Neutrophil (primary cell): ENCODE data around the gene SEC14L1.

Source experiments
- H3K27ac ChIP-seq: fragments of 200-600 bp; sonication (generic); 2 replicates; pipeline ENCODE4 v1.5.1; 2016; ENCODE audit warnings: mild to moderate bottlenecking, moderate library complexity
- H3K27me3 ChIP-seq: fragments of 200-600 bp; sonication (generic); 2 replicates; pipeline ENCODE4 v1.6.0; 2016; ENCODE audit warnings: mild to moderate bottlenecking
- H3K36me3 ChIP-seq: fragments of 200-600 bp; sonication (generic); 2 replicates; pipeline ENCODE4 v1.5.1; 2017
- H3K4me1 ChIP-seq, 2 experiments: fragments of 200-600 bp in 1 of 2; sonication (generic) in 1 of 2; 1 replicate in 1 of 2; 2 replicates in 1 of 2; pipeline versions ENCODE4 v1.5.1 to v1.6.1; 2013 to 2016; ENCODE audit warnings: low read depth in 1 of 2, low read length in 1 of 2, mild to moderate bottlenecking in 1 of 2, moderate library complexity in 1 of 2; ENCODE audit not compliant: control insufficient read depth in 1 of 2, insufficient read depth in 1 of 2
- H3K4me3 ChIP-seq, 2 experiments: fragments of 200-600 bp in 1 of 2; sonication (generic) in 1 of 2; 1 replicate in 1 of 2; 2 replicates in 1 of 2; pipeline ENCODE4 v1.5.1; 2013 to 2016; ENCODE audit warnings: low read depth in 1 of 2, low read length in 1 of 2, mild to moderate bottlenecking in 1 of 2, moderate library complexity in 1 of 2
- H3K9me3 ChIP-seq: fragments of 200-600 bp; sonication (generic); 2 replicates; pipeline ENCODE4 v1.5.1; 2016
- CTCF ChIP-seq: fragments of 200-600 bp; sonication (generic); IDR thresholded peaks from 2 replicates; pipeline ENCODE4 v1.5.1; 2016; ENCODE audit warnings: antibody characterized with exemption

SEC14L1 gene

GRCh38 chr17:77203846-77204245 is 63.1 kb downstream of the SEC14L1 start:
- H3K9me3 ChIP-seq, result peaks cover 4% of the 10 kb centered on the region
- H3K27me3 ChIP-seq, result no peaks in the 10 kb centered on the region
- H3K4me3 ChIP-seq, result no peak overlapping the region
- no peak for TF ChIP-seq CTCF
- H3K27ac ChIP-seq, result no peak overlapping the region
- H3K36me3 ChIP-seq, result peaks cover 100% of the 10 kb centered on the region
- peaks cover 8 to 9% of the 10 kb centered on the region in 2 experiments for H3K4me1 ChIP-seq

- Histone ChIP-seq H3K9me3 (peaks cover 7% of the 10 kb centered on the region), H3K36me3 (peaks cover 100% of the 10 kb centered on the region), H3K4me1 (peaks cover 8 to 9% of the 10 kb centered on the region in 2 experiments), H3K27me3 (no peaks in the 10 kb centered on the region), H3K4me3 (no peak overlapping the region), H3K27ac (no peak overlapping the region)
- TF ChIP-seq CTCF, result no peak
Observed at GRCh38 chr17:77204536-77204935, 63.8 kb downstream of the SEC14L1 start.

DNA sequence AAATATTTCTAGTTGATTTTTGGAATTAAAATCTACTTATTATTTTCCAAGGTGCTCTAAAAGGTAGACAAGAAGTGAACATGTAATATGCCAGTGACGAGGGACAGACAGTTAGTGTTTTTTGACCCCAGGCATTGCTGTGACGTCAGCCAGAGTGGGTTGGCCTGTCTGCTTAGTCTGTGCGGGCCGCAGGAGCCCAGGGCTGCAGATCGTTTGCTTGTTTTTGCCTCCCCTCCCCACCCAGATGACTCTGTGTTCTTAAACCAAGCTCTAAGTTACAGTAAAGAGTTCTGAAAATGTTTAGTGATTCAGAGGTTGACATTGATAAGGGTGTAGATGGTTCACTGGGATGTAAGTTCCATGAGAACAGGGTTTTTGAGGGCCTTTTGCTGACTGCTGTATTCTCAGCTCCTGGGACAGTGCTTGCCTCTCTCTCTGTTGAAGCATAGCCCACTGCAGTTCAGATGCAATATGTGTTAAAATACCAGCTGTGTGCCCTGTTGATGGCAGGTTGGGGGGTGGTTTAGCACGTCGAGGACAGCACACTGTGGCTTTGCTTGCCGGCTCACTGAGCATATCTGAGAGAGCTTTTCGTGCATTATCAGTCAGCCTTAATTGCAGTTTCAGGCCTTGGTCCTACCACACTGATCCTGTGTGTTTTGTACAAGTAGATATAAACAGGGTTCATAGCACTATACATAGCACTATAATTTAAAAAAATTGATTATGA is 64.8 kb downstream of the SEC14L1 start:
- Histone ChIP-seq H3K4me1 (peaks cover 8 to 9% of the 10 kb centered on the region in 2 experiments), H3K9me3 (peaks cover 11% of the 10 kb centered on the region), H3K4me3 (no peak overlapping the region), H3K36me3 (peaks cover 100% of the 10 kb centered on the region), H3K27me3 (no peaks in the 10 kb centered on the region), H3K27ac (peak overlapping the region; percentile 37)
- no peak for TF ChIP-seq CTCF

DNA sequence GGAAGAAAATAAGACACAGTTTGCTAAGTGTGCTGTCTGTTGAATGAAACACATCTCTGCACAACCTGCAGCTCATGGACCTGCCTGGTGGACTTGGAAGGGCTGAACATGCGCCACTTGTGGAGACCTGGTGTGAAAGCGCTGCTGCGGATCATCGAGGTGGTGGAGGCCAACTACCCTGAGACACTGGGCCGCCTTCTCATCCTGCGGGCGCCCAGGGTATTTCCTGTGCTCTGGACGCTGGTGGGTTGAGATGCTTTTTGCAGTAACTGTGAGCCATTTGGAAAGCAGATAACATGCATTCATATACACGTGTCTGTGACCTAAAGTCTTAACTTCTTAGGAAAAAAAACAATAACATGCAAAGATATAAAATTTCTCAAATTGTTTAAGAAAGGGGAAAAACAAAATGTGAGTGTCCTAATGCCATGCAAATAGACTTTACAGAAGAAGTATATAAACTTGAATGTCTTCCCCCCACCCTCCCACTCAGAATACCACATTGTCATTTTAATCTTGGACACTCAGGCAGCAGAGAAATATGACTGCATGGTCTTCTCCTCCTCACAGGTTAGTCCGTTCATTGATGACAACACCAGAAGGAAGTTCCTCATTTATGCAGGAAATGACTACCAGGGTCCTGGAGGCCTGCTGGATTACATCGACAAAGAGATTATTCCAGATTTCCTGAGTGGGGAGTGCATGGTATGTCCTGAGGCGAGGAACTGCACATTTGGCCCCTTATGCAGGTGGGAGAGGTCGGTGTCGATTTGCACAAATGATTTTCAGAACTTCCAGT is 65.6 kb downstream of the SEC14L1 start:
- H3K27ac ChIP-seq, result peak overlapping the region; percentile 37
- H3K9me3 ChIP-seq, result peaks cover 8% of the 10 kb centered on the region
- no peak for TF ChIP-seq CTCF
- no peaks in the 10 kb centered on the region for H3K27me3 ChIP-seq
- H3K36me3 ChIP-seq, result peaks cover 100% of the 10 kb centered on the region
- no peak overlapping the region for H3K4me3 ChIP-seq
- H3K4me1 ChIP-seq, result peaks cover 8 to 9% of the 10 kb centered on the region in 2 experiments

GRCh38 chr17:77207689-77208216 is 67.0 kb downstream of the SEC14L1 start:
- no peaks in the 10 kb centered on the region for H3K27me3 ChIP-seq
- H3K4me1 ChIP-seq, result peaks cover 8 to 9% of the 10 kb centered on the region in 2 experiments
- peaks cover 100% of the 10 kb centered on the region for H3K36me3 ChIP-seq
- no peak overlapping the region for H3K4me3 ChIP-seq
- H3K27ac ChIP-seq, result no peak overlapping the region
- no peak for TF ChIP-seq CTCF
- H3K9me3 ChIP-seq, result peaks cover 8% of the 10 kb centered on the region
